Measurements from ENCODE around the gene BRD2. TPM values are rescaled to one million over a fixed set of nuclear protein-coding genes. Genes with fewer than 3 reads are reported as not detected.

The BRD2 gene
- total RNA-seq, 1 donor from 2014 or later: 138 TPM

GRCh38 chr6:32947552-32948465 lies 20.6 kb upstream of the BRD2 start:
- peak; percentile 27 for DNase-seq (ENCODE audit: extremely low read depth, low read depth, low spot score)

DNA sequence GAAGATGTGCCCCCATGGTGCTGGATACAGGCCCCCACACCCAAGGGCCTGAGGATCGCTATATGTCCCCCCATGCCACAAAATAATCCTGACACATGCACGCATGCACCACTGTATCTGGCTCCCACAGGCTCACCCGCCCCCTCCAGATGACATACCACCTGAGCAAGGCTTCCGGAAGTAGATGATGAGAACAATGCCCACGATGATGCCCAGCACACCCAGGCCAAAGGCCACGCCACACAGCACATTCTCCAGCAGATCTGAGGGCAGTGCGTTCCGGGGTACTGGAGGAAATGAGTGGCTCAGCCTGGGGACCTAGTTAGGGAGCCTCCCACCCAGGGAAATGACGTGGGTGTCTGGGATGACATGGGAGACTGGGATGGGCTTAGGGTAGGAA lies 19.3 kb upstream of the BRD2 start:
- no peak for DNase-seq (ENCODE audit: extremely low read depth, low read depth, low spot score)

DNA sequence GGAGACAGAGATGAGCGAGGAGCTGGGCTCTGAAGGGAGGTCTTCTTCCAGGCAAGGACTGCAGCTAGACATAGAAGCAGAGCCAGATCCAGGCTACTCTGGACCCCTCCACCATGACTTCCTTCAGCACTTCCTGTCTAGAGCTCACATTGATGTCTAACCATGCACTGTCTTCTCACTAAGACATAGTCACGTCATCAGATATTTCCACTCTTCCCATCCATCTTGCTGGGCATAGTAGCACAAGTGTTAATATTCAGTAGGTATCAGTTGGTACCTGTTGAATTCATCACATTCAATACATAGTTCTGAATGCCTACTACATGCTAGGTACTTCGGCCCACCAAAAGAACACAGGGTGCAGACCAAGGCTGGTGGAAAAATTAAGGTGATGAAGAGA lies 18.4 kb upstream of the BRD2 start:
- DNase-seq (ENCODE audit: extremely low read depth, low read depth, low spot score): no peak

GRCh38 chr6:32950449-32950848 lies 17.9 kb upstream of the BRD2 start:
- no peak for DNase-seq (ENCODE audit: extremely low read depth, low read depth, low spot score)

- DNase-seq (ENCODE audit: extremely low read depth, low read depth, low spot score): no peak
Observed at GRCh38 chr6:32952817-32953739, 15.3 kb upstream of the BRD2 start, which contains the start of gene HLA-DMA. Gene HLA-DMA (minus strand): TSS chr6:32953097. CDS start chr6:32953036, 61 bp downstream.

DNA sequence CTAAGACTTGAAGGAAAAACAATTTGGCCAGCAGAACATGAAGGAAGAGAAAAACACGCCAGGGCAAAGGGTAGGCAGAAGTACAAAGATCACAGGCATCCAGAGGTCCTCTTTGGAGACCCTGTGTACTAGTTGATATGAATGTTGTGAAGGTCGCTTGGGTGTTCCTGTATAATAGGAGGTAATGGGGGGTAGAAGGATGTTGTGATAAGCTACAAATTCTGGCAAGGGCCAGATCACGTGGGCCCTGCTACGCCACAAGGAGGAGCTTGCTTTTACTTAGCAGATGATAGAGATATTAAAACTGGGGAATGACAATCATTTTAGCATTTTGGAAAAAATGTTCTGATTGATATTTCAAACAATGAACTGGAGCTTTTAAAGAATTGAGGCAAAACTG lies 14.6 kb upstream of the BRD2 start:
- no peak for DNase-seq (ENCODE audit: extremely low read depth, low read depth, low spot score)

GRCh38 chr6:32954267-32954666 lies 14.1 kb upstream of the BRD2 start:
- no peak for DNase-seq (ENCODE audit: extremely low read depth, low read depth, low spot score)

DNA sequence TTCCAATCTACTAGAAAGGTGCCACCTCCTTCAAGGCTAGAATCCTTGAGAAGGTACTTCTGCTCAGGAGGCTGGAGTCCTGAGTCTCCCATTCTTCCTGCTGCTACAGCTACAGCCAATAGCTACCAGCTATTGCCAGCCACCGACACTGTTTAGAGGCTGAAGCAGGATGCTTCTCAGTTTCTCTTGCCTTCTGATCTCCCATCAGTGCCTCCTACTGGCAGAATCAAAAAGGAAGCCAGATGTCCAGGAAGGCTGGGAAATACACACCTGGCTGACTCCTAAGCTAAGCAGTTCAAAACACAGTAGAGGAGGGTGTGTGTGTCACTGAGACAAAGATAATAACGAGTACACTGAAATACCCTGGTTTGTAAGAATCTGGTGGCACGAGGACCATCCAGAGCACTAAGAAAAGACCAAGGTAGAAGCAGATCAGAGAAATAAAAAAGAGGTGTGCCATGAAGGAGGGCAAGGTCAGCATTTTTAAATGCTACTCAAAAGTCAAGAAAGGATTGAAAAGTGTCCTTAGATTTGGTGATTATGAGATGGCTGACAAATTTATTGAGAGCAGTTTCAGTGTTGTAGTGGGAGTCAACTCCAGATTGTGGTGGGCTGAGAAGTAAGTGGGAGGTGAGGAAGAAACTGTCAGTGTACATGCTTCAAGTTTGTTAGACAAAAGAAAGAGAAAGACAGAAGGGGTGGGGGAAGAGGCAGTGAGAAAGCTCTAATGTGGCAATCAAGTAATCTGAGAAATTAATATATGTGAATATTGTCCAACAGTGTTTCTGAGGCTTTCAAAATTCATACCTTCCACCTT lies 13.2 kb upstream of the BRD2 start:
- no peak for DNase-seq (ENCODE audit: extremely low read depth, low read depth, low spot score)

DNA sequence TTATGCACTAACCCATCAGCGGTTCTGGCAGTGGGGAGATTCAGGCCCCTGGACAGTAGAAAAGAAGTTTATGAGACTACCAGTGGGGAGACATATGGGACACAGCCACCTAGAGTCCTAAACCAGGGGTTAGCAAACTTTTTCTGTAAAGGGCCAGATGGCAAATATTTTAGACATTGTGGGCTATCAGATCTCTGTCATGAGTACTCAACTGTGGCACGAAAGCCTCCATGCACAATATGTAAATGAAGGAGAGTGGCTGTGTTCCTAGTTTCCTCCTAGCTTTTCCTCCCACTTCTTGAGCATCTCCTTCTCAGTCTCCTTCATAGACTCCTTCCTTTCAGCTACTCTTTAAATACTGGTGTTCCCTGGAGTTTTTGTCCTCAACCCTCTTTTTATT lies 12.2 kb upstream of the BRD2 start:
- no peak for DNase-seq (ENCODE audit: extremely low read depth, low read depth, low spot score)

GRCh38 chr6:32960563-32960962 lies 7.8 kb upstream of the BRD2 start:
- no peak for DNase-seq (ENCODE audit: extremely low read depth, low read depth, low spot score)

GRCh38 chr6:32962213-32962826 lies 6.1 kb upstream of the BRD2 start:
- DNase-seq (ENCODE audit: extremely low read depth, low read depth, low spot score): no peak

DNA sequence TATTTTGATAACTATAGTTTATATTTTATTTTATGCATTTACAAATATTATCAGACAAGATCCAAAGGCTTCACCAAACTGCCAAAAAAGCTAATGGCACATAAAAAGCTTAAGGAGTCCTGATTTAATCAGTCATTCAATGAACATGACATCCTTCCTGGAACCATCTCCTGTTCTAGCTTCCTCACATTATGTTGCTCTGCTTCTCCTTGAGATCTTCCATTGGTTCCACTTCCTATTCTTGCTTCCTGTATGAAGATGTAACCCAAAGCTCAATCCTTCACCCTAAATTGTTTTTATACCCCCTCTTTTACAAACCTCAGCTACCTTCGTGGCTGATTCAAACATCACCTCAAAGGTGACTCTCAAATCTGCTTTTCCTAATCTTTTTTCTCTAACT lies 4.5 kb upstream of the BRD2 start:
- DNase-seq (ENCODE audit: extremely low read depth, low read depth, low spot score): no peak

DNA sequence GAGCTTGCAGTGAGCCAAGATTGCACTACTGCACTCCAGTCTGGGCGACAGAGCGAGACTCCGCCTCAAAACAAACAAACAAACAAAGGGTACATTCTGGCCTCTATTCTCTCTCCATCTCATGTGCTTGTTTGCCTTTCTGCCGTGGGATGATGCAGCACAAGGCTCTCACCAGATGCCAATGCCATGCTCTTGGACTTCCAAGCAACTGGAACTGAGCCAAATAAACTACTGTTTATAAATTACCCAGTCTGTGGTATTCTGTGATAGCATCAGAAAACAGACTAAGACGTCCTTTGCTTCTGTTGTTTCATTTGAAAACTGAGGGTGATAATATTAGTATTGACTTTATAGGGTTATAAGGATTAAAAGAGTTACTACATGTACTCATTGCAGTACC lies 3.6 kb upstream of the BRD2 start:
- DNase-seq (ENCODE audit: extremely low read depth, low read depth, low spot score): no peak

DNA sequence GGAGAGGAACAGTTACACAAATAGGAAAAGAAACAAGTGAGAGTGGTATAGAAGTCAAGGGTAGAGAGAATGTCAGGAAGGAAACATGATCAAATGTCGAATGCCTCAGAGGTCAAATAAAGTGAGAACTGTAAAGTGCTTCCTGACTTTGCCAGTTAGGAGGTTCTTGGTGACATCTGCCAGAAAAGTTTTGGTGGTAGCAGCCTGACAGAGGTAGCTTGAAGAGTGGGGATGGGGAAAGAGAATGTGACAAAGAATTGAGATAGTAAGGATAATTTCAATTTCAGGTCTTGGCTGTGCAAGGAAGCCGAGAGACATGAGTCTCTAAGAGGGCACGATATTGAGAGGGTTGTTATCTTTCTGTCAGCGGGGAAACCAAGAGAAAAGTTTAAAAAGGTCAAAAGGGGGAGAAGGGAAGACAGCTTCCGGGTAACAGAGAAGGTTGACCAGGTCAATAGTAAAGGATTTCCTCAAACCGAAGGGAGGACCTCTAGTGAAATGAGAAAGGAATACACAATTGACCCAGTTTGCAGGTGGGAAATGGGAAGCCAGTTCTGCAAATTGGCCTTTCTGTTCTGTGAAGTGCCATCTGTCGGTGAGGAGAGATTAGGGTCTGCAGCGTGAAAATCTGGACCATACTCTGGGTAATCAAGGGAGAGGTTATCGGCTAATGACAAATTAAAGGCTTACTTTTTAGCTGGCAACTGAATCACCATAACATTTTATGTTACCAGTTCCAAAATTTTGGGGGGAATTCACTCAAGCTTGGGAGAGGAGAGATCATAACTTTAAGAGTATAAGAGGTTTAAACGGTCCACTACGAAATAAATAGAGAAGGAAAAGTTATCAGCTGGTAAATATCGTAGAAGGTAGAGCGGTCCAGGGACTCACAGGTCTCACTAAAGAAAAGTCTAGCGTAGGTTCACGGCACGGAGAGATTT lies 973 bp upstream of the BRD2 start:
- DNase-seq (ENCODE audit: extremely low read depth, low read depth, low spot score): no peak

DNA sequence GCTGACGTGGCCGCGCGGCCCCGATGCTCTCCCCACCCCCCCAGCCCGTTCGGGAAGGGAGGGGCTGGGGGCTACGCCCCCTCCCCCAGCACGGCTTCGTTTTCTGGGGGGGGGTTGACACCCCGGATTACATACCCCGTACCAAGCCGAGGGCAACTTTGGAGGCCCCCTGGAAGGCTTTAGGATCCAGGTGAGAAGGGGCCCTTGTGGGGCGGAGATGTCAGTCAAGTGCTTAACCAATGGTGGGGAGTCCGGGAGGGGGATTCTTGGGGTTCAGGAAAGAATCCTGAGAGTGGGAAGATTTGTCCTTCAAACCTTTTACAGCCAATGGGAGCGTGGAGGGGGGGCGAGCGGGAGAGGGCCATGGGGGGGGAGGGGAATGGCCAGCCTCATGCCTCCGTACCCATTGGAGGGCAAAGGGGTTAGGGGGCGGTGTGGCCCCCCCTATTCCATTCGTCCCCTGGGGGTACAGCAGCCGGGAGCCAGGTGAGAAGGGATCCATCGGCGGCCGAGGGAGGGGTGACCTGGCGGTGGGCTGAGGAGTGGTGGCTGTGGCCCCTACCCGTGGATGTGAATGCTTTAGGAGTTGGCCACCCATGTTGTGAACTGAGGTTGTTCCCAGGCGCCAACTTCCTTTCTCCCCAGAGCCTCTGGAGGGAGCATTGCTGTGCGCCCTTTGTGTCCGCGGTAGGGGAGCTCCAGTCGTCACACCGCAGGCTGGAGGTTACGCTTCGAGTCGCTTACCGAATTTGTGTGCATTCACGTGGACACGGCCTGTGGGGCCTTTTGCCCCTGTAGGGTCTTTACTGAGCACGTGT lies 682 bp downstream of the BRD2 start:
- no peak for DNase-seq (ENCODE audit: extremely low read depth, low read depth, low spot score)

DNA sequence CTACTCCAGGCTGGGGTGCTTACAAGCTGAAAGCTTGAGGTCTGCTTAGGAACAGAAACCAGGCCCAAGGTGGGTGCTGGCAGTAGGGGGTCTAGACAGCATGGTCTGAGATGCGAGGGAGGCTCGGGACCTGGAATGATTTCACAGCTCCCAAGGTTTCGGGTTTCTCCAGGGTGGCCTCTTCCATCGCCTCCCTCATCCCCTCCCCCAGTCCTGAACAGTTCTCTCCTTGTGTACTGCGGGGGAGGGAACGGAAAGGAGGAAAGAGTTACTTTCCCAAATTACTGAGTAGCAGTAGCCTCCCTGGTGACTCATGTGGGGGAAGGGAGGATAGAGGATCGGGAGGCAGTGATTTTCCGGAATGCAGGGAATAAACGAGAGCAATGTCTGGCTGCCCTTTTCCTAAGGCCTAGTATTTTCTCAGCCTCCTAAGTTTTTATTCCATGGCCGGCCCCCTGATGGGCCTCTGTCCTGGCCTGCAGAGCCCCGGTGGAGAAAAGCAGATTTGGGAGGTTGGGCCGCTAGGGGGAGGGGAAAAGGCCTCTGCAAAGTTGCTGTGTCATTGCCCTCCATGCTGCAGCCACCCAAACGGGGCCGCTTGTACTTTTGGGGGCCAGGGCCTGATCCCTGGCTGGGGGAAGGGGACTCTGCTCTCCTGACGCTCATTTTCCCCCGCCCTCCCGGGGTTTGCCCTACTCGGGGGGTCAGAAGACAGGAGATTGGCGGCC lies 1.5 kb downstream of the BRD2 start:
- DNase-seq (ENCODE audit: extremely low read depth, low read depth, low spot score): no peak

GRCh38 chr6:32970413-32971241 lies 2.2 kb downstream of the BRD2 start:
- DNase-seq (ENCODE audit: extremely low read depth, low read depth, low spot score): no peak
